Osteocyte (in vitro differentiated cells): ENCODE measurements around the gene FOXK2. TPM values are rescaled to one million over a fixed set of nuclear protein-coding genes. Genes with fewer than 3 reads are reported as not detected.
A peak's percentile ranks its signal among the peaks of the same experiment; 100 is the strongest.

Source experiments
- DNase-seq: peaks from one replicate; pipeline ENCODE4 v3.0.0; 2021; ENCODE audit warnings: mixed read lengths; ENCODE audit not compliant: unreplicated experiment; ENCODE audit errors: extremely low spot score
- H3K27ac Mint-ChIP-seq: one replicate; pipeline ENCODE4 v1.8.0; 2021; ENCODE audit warnings: mild to moderate bottlenecking, mixed read lengths; ENCODE audit not compliant: unreplicated experiment
- H3K27me3 Mint-ChIP-seq: one replicate; pipeline ENCODE4 v1.8.0; 2021; ENCODE audit warnings: mixed read lengths; ENCODE audit not compliant: unreplicated experiment
- H3K36me3 Mint-ChIP-seq: one replicate; pipeline ENCODE4 v1.8.0; 2021; ENCODE audit warnings: mixed read lengths; ENCODE audit not compliant: unreplicated experiment
- H3K4me1 Mint-ChIP-seq: one replicate; pipeline ENCODE4 v1.8.0; 2021; ENCODE audit warnings: mixed read lengths; ENCODE audit not compliant: unreplicated experiment
- H3K4me3 Mint-ChIP-seq: one replicate; pipeline ENCODE4 v1.8.0; 2021; ENCODE audit warnings: mild to moderate bottlenecking, moderate library complexity, mixed read lengths; ENCODE audit not compliant: unreplicated experiment
- H3K9me3 Mint-ChIP-seq: one replicate; pipeline ENCODE4 v1.8.0; 2021; ENCODE audit warnings: mixed read lengths; ENCODE audit not compliant: unreplicated experiment
- total RNA-seq: library from RNA; stranded (reverse); gene quantifications from 2 replicates; pipeline ENCODE4 v1.2.1, GENCODE V29; 2021
- TF ChIP-seq, protein P1 (sequence below): fragments of 200-600 bp; sonication (generic); IDR thresholded peaks from 2 replicates; pipeline ENCODE4 v1.5.0; 2021; ENCODE audit warnings: antibody characterized with exemption, mild to moderate bottlenecking, moderate library complexity

The FOXK2 gene
- total RNA-seq, 1 donor from 2014 or later, result 65.1 TPM

- peaks cover 16% of the 10 kb centered on the region for H3K4me1 Mint-ChIP-seq
- no peaks in the 10 kb centered on the region for H3K9me3 Mint-ChIP-seq
- H3K27ac Mint-ChIP-seq, result no peak overlapping the region
- peaks cover 15% of the 10 kb centered on the region for H3K36me3 Mint-ChIP-seq
- no peak overlapping the region for H3K4me3 Mint-ChIP-seq
- no peak for DNase-seq
- no peaks in the 10 kb centered on the region for H3K27me3 Mint-ChIP-seq
- TF ChIP-seq, protein P1, sequence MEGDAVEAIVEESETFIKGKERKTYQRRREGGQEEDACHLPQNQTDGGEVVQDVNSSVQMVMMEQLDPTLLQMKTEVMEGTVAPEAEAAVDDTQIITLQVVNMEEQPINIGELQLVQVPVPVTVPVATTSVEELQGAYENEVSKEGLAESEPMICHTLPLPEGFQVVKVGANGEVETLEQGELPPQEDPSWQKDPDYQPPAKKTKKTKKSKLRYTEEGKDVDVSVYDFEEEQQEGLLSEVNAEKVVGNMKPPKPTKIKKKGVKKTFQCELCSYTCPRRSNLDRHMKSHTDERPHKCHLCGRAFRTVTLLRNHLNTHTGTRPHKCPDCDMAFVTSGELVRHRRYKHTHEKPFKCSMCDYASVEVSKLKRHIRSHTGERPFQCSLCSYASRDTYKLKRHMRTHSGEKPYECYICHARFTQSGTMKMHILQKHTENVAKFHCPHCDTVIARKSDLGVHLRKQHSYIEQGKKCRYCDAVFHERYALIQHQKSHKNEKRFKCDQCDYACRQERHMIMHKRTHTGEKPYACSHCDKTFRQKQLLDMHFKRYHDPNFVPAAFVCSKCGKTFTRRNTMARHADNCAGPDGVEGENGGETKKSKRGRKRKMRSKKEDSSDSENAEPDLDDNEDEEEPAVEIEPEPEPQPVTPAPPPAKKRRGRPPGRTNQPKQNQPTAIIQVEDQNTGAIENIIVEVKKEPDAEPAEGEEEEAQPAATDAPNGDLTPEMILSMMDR, result no peak
These were observed 122.5 kb downstream of the FOXK2 start for GRCh38 chr17:82642022-82642421.

DNA sequence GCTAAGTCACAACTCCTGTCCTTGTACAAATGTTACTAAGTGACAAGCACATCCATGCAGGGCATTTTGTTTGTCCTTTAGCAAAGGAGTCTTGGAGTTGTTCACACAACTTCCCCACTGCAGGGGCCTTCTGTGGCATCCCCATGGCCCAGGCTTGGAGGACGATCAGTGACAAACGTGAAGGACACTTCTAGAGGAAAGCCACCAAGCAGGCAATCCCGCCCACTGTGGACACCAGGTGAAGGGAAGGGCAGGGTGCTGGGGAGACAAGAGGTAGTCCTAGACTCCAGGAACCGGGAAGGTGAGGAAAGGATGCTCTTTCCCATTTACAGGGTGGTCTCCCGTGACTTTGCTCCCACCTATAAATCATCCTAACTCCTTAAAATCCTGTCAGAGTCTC, 124.6 kb downstream of the FOXK2 start:
- H3K4me1 Mint-ChIP-seq, result peaks cover 17% of the 10 kb centered on the region
- no peaks in the 10 kb centered on the region for H3K9me3 Mint-ChIP-seq
- no peaks in the 10 kb centered on the region for H3K27me3 Mint-ChIP-seq
- TF ChIP-seq, protein P1, result no peak
- H3K4me3 Mint-ChIP-seq, result no peak overlapping the region
- no peak for DNase-seq
- H3K27ac Mint-ChIP-seq, result no peak overlapping the region
- H3K36me3 Mint-ChIP-seq, result peaks cover 15% of the 10 kb centered on the region

GRCh38 chr17:82645516-82645915, 126.0 kb downstream of the FOXK2 start:
- H3K4me1 Mint-ChIP-seq, result peaks cover 17% of the 10 kb centered on the region
- peaks cover 15% of the 10 kb centered on the region for H3K36me3 Mint-ChIP-seq
- no peaks in the 10 kb centered on the region for H3K9me3 Mint-ChIP-seq
- no peaks in the 10 kb centered on the region for H3K27me3 Mint-ChIP-seq
- H3K27ac Mint-ChIP-seq, result no peak overlapping the region
- peak overlapping the region; percentile 29 for H3K4me3 Mint-ChIP-seq
- no peak for DNase-seq
- TF ChIP-seq, protein P1, result no peak

DNA sequence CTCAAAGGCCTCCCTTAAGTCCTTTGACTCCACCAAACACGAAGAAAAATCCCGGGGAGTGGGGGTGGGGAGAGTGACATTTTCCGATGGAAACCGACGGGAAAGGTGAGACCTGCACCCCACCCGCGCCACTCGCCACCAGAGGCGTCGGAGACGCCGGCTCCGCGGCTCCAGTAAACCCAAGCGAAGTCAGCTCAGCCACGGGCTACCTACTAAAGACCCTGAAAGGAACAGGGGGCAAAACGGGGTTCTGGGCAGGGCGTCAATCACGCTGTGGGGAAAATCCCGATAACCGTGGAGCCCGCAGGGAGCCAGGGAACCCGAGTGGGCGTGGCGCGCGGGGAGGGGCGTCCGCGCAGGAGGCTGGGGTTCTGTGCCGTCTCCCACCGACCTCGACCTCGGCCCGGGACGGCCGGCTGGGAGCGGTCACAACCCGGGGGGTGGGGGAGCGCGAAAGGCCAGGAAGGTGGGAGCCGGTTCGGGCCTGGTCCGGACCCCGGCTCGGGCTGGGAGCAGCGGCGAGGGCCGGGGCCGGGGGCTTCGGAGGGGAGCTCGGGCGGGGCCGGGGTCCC, 128.1 kb downstream of the FOXK2 start:
- Mint-ChIP-seq H3K9me3 (no peaks in the 10 kb centered on the region), H3K4me1 (peaks cover 17% of the 10 kb centered on the region), H3K27ac (peak overlapping the region; percentile 67), H3K4me3 (peak overlapping the region; percentile 83), H3K27me3 (no peaks in the 10 kb centered on the region), H3K36me3 (peaks cover 6% of the 10 kb centered on the region)
- TF ChIP-seq, protein P1, result no peak
- DNase-seq, result no peak

DNA sequence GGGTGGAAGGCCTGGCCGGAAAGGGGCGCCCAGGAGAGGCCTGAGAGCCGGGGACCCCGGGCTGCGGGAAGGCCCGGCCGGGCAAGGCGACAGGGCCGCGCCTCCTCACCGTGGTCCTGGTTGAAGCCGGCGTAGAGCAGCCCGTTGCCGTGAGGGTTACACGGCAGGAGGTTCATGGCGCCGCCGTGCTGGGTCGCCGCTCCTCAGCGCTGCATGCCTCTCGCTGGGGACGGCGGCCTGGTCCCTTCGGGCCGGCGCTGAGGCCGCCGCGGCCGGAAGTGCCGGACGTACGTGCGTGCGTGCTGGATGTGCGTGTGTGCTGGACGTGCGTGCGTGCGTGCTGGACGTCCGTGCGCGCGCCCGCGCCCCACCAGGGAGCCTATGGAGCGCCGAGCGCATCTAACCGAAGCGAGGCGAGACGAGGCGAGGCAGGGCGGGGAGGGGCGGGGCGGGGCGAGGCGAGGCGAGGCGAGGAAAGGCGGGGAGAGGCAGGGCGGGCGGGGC, 128.7 kb downstream of the FOXK2 start, which contains the start of gene WDR45B:
Gene WDR45B (minus strand): TSS at position 280 of the 504 bp plus-strand sequence. CDS start 104 bp downstream, at position 176.
- H3K36me3 Mint-ChIP-seq, result peaks cover 4% of the 10 kb centered on the region
- peak within 1 kb of the TSS; percentile 67 for H3K27ac Mint-ChIP-seq
- H3K4me1 Mint-ChIP-seq, result peaks cover 17% of the 10 kb centered on the region
- H3K9me3 Mint-ChIP-seq, result no peaks in the 10 kb centered on the region
- TF ChIP-seq, protein P1, result no peak
- DNase-seq, result peak; percentile 98
- H3K27me3 Mint-ChIP-seq, result no peaks in the 10 kb centered on the region
- peak within 1 kb of the TSS; percentile 83 for H3K4me3 Mint-ChIP-seq
